ENCODE results near the gene FCRLB. TPM values are rescaled to one million over a fixed set of nuclear protein-coding genes. Genes with fewer than 3 reads are reported as not detected.

Gene FCRLB
- total and polyA plus RNA-seq, 9 of the 15 experiments (the other 6 are each of a cell fraction or from before 2014, with no cell fraction given) = 0.20 to 4.6 (median 1.3) TPM

DNA sequence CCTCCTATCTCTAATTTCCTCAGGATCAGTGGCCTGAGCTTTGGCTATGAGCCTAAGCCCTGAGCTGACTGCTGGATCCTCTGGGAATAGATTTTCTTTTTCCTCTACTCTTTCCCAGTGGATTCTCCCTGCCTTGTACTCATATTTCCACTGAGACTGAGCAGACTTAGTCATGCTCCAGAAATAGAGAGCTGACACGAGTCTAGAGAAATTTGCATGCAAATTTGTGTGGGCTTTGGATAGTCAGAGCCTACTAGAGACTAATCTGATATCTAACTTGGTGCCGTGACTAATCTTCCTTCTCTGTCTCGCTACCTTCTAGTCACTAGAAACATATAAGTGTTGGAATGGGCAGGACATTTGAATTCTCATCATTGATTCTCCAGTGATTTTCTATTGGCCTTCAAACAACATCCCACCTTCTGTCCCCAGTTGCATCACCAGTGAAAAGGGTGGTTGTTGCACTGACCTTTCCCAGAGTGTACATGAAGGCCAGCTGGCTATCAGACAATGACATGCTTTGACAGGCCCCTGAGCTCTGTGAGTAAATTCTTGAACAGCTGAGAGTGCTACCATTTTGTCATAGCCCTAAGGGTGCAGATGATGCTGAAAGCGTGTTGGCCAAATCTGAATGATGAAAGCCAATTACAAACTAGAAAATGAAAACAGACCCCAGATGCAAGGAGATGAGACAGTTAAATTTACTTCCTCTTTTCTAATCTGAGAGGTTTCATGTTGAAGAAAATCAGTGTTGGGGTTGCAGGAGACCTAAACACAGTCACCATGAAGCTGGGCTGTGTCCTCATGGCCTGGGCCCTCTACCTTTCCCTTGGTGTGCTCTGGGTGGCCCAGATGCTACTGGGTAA lies 14.6 kb upstream of the FCRLB start, which contains the start of gene FCRLA (continued):
- TF ChIP-seq EHMT2 (IDR thresholded peaks at IDR 0.05) (peak; percentile 80; the same call in 1 of the 2 replicates), CHAMP1 (IDR thresholded peaks at IDR 0.05) (peak; percentile 52; the same call in 1 of the 2 replicates), RCOR1 (IDR thresholded peaks at IDR 0.05; ENCODE audit: borderline replicate concordance in 1 of 2, low read depth in 2 of 2, low read length in 2 of 2) (peak; percentile 50 to 96; a peak in 2 of 4 replicates), CEBPB (tag; IDR thresholded peaks at IDR 0.05) (peak; percentile 91), NFIC (IDR thresholded peaks at IDR 0.05) (no peak), SPI1 (IDR thresholded peaks at IDR 0.05; ENCODE audit: borderline replicate concordance, low read depth, low read length) (0 out of 2 replicates have a peak, but pooled peaks have one; percentile 13), SMC3 (conservative IDR thresholded peaks at IDR 0.05; ENCODE audit: insufficient read depth, low read depth, low read length) (no peak), MTA3 (IDR thresholded peaks at IDR 0.05; ENCODE audit: borderline replicate concordance) (peak; percentile 57; the same call in 1 of the 2 replicates), PTTG1 (tag; IDR thresholded peaks at IDR 0.05; ENCODE audit: low read depth) (0 out of 2 replicates have a peak, but pooled peaks have one; percentile 5), DMBX1 (CRISPR knock-in tag; IDR thresholded peaks at IDR 0.05; ENCODE audit: borderline replicate concordance) (0 out of 2 replicates have a peak, but pooled peaks have one; percentile 22), MAX (CRISPR knock-in tag; IDR thresholded peaks at IDR 0.05) (0 out of 2 replicates have a peak, but pooled peaks have one; percentile 36), ARID1B (IDR thresholded peaks at IDR 0.05) (peak; percentile 67), NR2C1 (IDR thresholded peaks at IDR 0.05) (peak; percentile 35; the same call in 1 of the 2 replicates), NR2C1 (tag; IDR thresholded peaks at IDR 0.05) (peak; percentile 40)
- TF ChIP-seq, protein P1, sequence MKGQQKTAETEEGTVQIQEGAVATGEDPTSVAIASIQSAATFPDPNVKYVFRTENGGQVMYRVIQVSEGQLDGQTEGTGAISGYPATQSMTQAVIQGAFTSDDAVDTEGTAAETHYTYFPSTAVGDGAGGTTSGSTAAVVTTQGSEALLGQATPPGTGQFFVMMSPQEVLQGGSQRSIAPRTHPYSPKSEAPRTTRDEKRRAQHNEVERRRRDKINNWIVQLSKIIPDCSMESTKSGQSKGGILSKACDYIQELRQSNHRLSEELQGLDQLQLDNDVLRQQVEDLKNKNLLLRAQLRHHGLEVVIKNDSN (CRISPR knock-in tag; IDR thresholded peaks at IDR 0.05) = no peak
- TF ChIP-seq, protein P2, sequence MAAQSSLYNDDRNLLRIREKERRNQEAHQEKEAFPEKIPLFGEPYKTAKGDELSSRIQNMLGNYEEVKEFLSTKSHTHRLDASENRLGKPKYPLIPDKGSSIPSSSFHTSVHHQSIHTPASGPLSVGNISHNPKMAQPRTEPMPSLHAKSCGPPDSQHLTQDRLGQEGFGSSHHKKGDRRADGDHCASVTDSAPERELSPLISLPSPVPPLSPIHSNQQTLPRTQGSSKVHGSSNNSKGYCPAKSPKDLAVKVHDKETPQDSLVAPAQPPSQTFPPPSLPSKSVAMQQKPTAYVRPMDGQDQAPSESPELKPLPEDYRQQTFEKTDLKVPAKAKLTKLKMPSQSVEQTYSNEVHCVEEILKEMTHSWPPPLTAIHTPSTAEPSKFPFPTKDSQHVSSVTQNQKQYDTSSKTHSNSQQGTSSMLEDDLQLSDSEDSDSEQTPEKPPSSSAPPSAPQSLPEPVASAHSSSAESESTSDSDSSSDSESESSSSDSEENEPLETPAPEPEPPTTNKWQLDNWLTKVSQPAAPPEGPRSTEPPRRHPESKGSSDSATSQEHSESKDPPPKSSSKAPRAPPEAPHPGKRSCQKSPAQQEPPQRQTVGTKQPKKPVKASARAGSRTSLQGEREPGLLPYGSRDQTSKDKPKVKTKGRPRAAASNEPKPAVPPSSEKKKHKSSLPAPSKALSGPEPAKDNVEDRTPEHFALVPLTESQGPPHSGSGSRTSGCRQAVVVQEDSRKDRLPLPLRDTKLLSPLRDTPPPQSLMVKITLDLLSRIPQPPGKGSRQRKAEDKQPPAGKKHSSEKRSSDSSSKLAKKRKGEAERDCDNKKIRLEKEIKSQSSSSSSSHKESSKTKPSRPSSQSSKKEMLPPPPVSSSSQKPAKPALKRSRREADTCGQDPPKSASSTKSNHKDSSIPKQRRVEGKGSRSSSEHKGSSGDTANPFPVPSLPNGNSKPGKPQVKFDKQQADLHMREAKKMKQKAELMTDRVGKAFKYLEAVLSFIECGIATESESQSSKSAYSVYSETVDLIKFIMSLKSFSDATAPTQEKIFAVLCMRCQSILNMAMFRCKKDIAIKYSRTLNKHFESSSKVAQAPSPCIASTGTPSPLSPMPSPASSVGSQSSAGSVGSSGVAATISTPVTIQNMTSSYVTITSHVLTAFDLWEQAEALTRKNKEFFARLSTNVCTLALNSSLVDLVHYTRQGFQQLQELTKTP (IDR thresholded peaks at IDR 0.05; ENCODE audit: low read depth in 1 of 2, partially characterized antibody in 2 of 2) = peak in 1 of 2 experiments; percentile 25
- TF ChIP-seq, protein P3, sequence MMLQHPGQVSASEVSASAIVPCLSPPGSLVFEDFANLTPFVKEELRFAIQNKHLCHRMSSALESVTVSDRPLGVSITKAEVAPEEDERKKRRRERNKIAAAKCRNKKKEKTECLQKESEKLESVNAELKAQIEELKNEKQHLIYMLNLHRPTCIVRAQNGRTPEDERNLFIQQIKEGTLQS (IDR thresholded peaks at IDR 0.05) = peak; percentile 97
- TF ChIP-seq, protein P3 (CRISPR knock-in tag; conservative IDR thresholded peaks at IDR 0.05) = peak; percentile 84; the same call in 1 of the 2 replicates

Data from K562 (cell line).